H9 (cell line): ENCODE results near the gene BICD1. TPM values are rescaled to one million over a fixed set of nuclear protein-coding genes. Genes with fewer than 3 reads are reported as not detected.

Experiments used
- DNase-seq: peaks from one replicate; pipeline ENCODE4 v3.0.0-alpha.2; 2017
- H2AFZ ChIP-seq: one replicate; pipeline ENCODE4 v1.6.1; 2013; ENCODE audit warnings: mild to moderate bottlenecking, low read length, control low read depth, moderate library complexity
- H2AK5ac ChIP-seq: 2 replicates; pipeline ENCODE4 v1.6.1; 2013; ENCODE audit warnings: low read length, control low read depth, mixed read lengths; ENCODE audit not compliant: insufficient read length
- H2BK120ac ChIP-seq: one replicate; pipeline ENCODE4 v1.6.1; 2013; ENCODE audit warnings: low read depth, mild to moderate bottlenecking, low read length, control low read depth, inconsistent platforms; ENCODE audit not compliant: poor library complexity, severe bottlenecking
- H2BK12ac ChIP-seq: 2 replicates; pipeline ENCODE4 v1.6.1; 2013; ENCODE audit warnings: low read length, control low read depth, mixed read lengths, low read depth; ENCODE audit not compliant: insufficient read length
- H2BK15ac ChIP-seq: 2 replicates; pipeline ENCODE4 v1.6.1; 2013; ENCODE audit warnings: low read depth, low read length, control low read depth
- H2BK20ac ChIP-seq: one replicate; pipeline ENCODE4 v1.6.1; 2013; ENCODE audit warnings: low read depth, mild to moderate bottlenecking, low read length, control low read depth, inconsistent platforms; ENCODE audit not compliant: poor library complexity, severe bottlenecking
- H2BK5ac ChIP-seq: 2 replicates; pipeline ENCODE4 v1.6.1; 2013; ENCODE audit warnings: low read length, control low read depth, mixed read lengths; ENCODE audit not compliant: insufficient read length
- H3K14ac ChIP-seq: 2 replicates; pipeline ENCODE4 v1.6.1; 2013; ENCODE audit warnings: low read length, control low read depth; ENCODE audit not compliant: insufficient read depth
- H3K18ac ChIP-seq: 2 replicates; pipeline ENCODE4 v1.6.1; 2013; ENCODE audit warnings: low read depth, mild to moderate bottlenecking, mixed read lengths, low read length, control low read depth; ENCODE audit not compliant: insufficient read length
- H3K23ac ChIP-seq: 2 replicates; pipeline ENCODE4 v1.6.1; 2013; ENCODE audit warnings: low read length, control low read depth, mixed read lengths, low read depth; ENCODE audit not compliant: insufficient read length
- H3K23me2 ChIP-seq: 2 replicates; pipeline ENCODE4 v1.6.1; 2013; ENCODE audit warnings: low read depth, mild to moderate bottlenecking, mixed read lengths, low read length, control low read depth; ENCODE audit not compliant: insufficient read length, poor library complexity, severe bottlenecking
- H3K27ac ChIP-seq: 2 replicates; pipeline ENCODE4 v1.5.1; 2013; ENCODE audit warnings: low read length, control low read depth, mixed read lengths, low read depth; ENCODE audit not compliant: insufficient read length
- H3K27me3 ChIP-seq: 2 replicates; pipeline ENCODE4 v1.6.1; 2013; ENCODE audit warnings: low read length, control low read depth, inconsistent platforms; ENCODE audit not compliant: insufficient read depth
- H3K4ac ChIP-seq: 2 replicates; pipeline ENCODE4 v1.6.1; 2013; ENCODE audit warnings: low read depth, mild to moderate bottlenecking, control low read depth, inconsistent platforms, low read length, moderate library complexity
- H3K4me1 ChIP-seq: 2 replicates; pipeline ENCODE4 v1.6.1; 2013; ENCODE audit warnings: low read length, control low read depth, inconsistent platforms; ENCODE audit not compliant: insufficient read depth
- H3K4me2 ChIP-seq: 2 replicates; pipeline ENCODE4 v1.6.1; 2013; ENCODE audit warnings: low read length, control low read depth, mixed read lengths; ENCODE audit not compliant: insufficient read length, insufficient read depth
- H3K56ac ChIP-seq: 2 replicates; pipeline ENCODE4 v1.6.1; 2013; ENCODE audit warnings: low read depth, mild to moderate bottlenecking, mixed read lengths, low read length, control low read depth; ENCODE audit not compliant: insufficient read length
- H3K79me1 ChIP-seq: 2 replicates; pipeline ENCODE4 v1.6.1; 2013; ENCODE audit warnings: low read depth, mild to moderate bottlenecking, moderate library complexity, low read length, control low read depth, inconsistent platforms; ENCODE audit not compliant: insufficient read depth, poor library complexity, severe bottlenecking
- H3K79me2 ChIP-seq: 2 replicates; pipeline ENCODE4 v1.6.1; 2013; ENCODE audit warnings: low read length, control low read depth, inconsistent platforms; ENCODE audit not compliant: insufficient read depth
- H3K9ac ChIP-seq: 2 replicates; pipeline ENCODE4 v1.6.1; 2013; ENCODE audit warnings: low read length, control low read depth, mixed read lengths; ENCODE audit not compliant: insufficient read length; ENCODE audit errors: extremely low read depth
- H3K9me3 ChIP-seq: one replicate; pipeline ENCODE4 v1.6.1; 2013; ENCODE audit warnings: low read depth, low read length, inconsistent platforms; ENCODE audit not compliant: control insufficient read depth
- H3T11ph ChIP-seq: one replicate; pipeline ENCODE4 v1.6.1; 2013; ENCODE audit warnings: mild to moderate bottlenecking, low read length, control low read depth, inconsistent platforms
- H4K20me1 ChIP-seq: one replicate; pipeline ENCODE4 v1.6.1; 2013; ENCODE audit not compliant: control insufficient read depth, insufficient read length, insufficient read depth
- H4K5ac ChIP-seq: 2 replicates; pipeline ENCODE4 v1.6.1; 2013; ENCODE audit warnings: low read depth, mild to moderate bottlenecking, mixed read lengths, low read length, control low read depth; ENCODE audit not compliant: insufficient read length
- H4K8ac ChIP-seq: replicated peaks from 2 replicates; pipeline ENCODE4 v1.6.1; 2013; ENCODE audit warnings: low read length, control low read depth, mixed read lengths, low read depth; ENCODE audit not compliant: insufficient read length
- H4K91ac ChIP-seq: 2 replicates; pipeline ENCODE4 v1.6.1; 2013; ENCODE audit warnings: low read depth, mild to moderate bottlenecking, moderate library complexity, mixed read lengths, low read length, control low read depth; ENCODE audit not compliant: insufficient read length
- H3K27ac Mint-ChIP-seq, 3 experiments: 2 replicates in 2 of 3; 3 replicates in 1 of 3; pipeline ENCODE4 v1.8.0; 2020 to 2021; ENCODE audit warnings: mixed read lengths in 3 of 3, mild to moderate bottlenecking in 1 of 3, moderate library complexity in 1 of 3
- H3K27me3 Mint-ChIP-seq: 2 replicates; pipeline ENCODE4 v1.8.0; 2021; ENCODE audit warnings: low read depth, mild to moderate bottlenecking, moderate library complexity, mixed read lengths
- H3K36me3 Mint-ChIP-seq, 3 experiments: 2 replicates in 2 of 3; 3 replicates in 1 of 3; pipeline ENCODE4 v1.8.0; 2020 to 2021; ENCODE audit warnings: low read depth in 3 of 3, mixed read lengths in 3 of 3; ENCODE audit not compliant: insufficient read depth in 1 of 3
- H3K4me1 Mint-ChIP-seq, 2 experiments: 2 replicates each; pipeline ENCODE4 v1.8.0; 2020; ENCODE audit warnings: mixed read lengths in 2 of 2
- H3K4me3 Mint-ChIP-seq, 2 experiments: 2 replicates in 1 of 2; 3 replicates in 1 of 2; pipeline ENCODE4 v1.8.0; 2020 to 2021; ENCODE audit warnings: mild to moderate bottlenecking in 2 of 2, mixed read lengths in 2 of 2, moderate library complexity in 1 of 2
- H3K9me3 Mint-ChIP-seq, 2 experiments: 2 replicates in 1 of 2; 3 replicates in 1 of 2; pipeline ENCODE4 v1.8.0; 2020; ENCODE audit warnings: mild to moderate bottlenecking in 2 of 2, mixed read lengths in 2 of 2, moderate library complexity in 1 of 2
- CTCF ChIP-seq: fragments of 200-600 bp; sonication (generic); conservative IDR thresholded peaks from 3 replicates; pipeline ENCODE4 v1.8.0; 2021; ENCODE audit warnings: antibody characterized with exemption, mild to moderate bottlenecking
- WGBS: extraction: QIAGEN DNeasy Blood & Tissue Kit; methylation state at CpG from one replicate; pipeline ENCODE4 v1.1.7; 2013; ENCODE audit warnings: missing lambda C conversion rate, low lambda C conversion rate, mixed read lengths; ENCODE audit not compliant: insufficient read length; ENCODE audit errors: extremely low coverage; 5-methylcytosine and 5-hydroxymethylcytosine counted together
- total RNA-seq: library from RNA; stranded (reverse); gene quantifications from 2 replicates; pipeline ENCODE4 v1.2.1, GENCODE V29; 2021

Gene BICD1
- total RNA-seq, 1 experiment from 2014 or later, result 134 TPM

- no peak overlapping the region for H3T11ph ChIP-seq
- H4K5ac ChIP-seq, result no peak overlapping the region
- no peak overlapping the region for H4K91ac ChIP-seq
- no peak overlapping the region for H2BK5ac ChIP-seq
- H3K4ac ChIP-seq, result no peak overlapping the region
- no CpG with 5 or more reads among the region's 6 CpGs for WGBS
- no peak overlapping the region for H2BK120ac ChIP-seq
- H4K20me1 ChIP-seq, result no peaks in the 10 kb centered on the region
- H3K56ac ChIP-seq, result no peak overlapping the region
- H2BK12ac ChIP-seq, result no peak overlapping the region
- H3K27me3 ChIP-seq, result no peaks in the 10 kb centered on the region
- no peak overlapping the region for H3K18ac ChIP-seq
- no peak overlapping the region for H3K9ac ChIP-seq
- no peak overlapping the region for H2AK5ac ChIP-seq
- no peaks in the 10 kb centered on the region for H3K79me1 ChIP-seq
- H3K27ac ChIP-seq, result no peak overlapping the region
- peaks cover 8% of the 10 kb centered on the region; the same call in 1 of the 2 replicates for H3K4me1 ChIP-seq
- no peak overlapping the region for H4K8ac ChIP-seq
- H2BK15ac ChIP-seq, result no peak overlapping the region
- no peak for DNase-seq
- Mint-ChIP-seq H3K4me1 (peaks cover 36 to 40% of the 10 kb centered on the region in 2 experiments), H3K27ac (peak overlapping the region in 2 of 3 experiments; percentile 45 to 56; a peak in 2 of 7 replicates), H3K36me3 (peaks cover 0 to 30% (median 19%) of the 10 kb centered on the region in 3 experiments; a peak in 6 of 7 replicates), H3K27me3 (no peaks in the 10 kb centered on the region), H3K4me3 (no peak overlapping the region), H3K9me3 (no peaks in the 10 kb centered on the region)
- no peak overlapping the region for H3K4me2 ChIP-seq
- no peak for TF ChIP-seq CTCF
- no peaks in the 10 kb centered on the region for H3K9me3 ChIP-seq
- no peak overlapping the region for H2BK20ac ChIP-seq
- H3K14ac ChIP-seq, result no peak overlapping the region
- no peak overlapping the region for H3K23ac ChIP-seq
- H3K79me2 ChIP-seq, result peaks cover 3% of the 10 kb centered on the region; the same call in 1 of the 2 replicates
- no peaks in the 10 kb centered on the region for H3K23me2 ChIP-seq
- no peak overlapping the region for H2AFZ ChIP-seq
Observed at GRCh38 chr12:32159381-32159780, 52.7 kb downstream of the BICD1 start.
